Measurements from ENCODE around the gene FEZF2.

FEZF2 gene

DNA sequence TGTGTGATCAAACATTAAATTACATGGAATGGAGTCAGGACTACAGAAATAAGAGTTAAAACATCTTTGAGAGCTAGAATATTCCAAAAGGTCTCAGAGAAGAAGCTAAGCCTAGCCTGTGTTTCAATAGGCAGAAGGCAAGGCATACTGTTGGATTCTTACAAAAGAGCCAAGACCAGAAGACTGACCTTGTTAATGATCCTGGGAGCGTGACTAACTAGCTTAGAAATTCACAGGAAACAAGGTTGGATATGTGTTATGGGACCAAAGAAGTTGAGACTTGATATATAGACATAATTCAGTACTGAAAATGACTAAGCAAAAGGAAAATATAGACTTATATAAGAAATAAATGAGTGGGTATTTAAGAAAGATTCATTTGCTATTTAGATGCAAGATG, 50.1 kb downstream of the FEZF2 start:
- no peak for DNase-seq
